NCI-H2196 (cell line): ENCODE measurements around the gene ANKHD1.

Experiments
- DNase-seq: peaks from one replicate; lab custom pipeline; 2025; ENCODE audit not compliant: unreplicated experiment; lab: John Stamatoyannopoulos, UW

Gene ANKHD1

GRCh38 chr5:140367256-140368013, 34.2 kb upstream of the ANKHD1 start:
- DNase-seq: no peak

- DNase-seq: no peak
These were observed 30.1 kb upstream of the ANKHD1 start for GRCh38 chr5:140371356-140372151.

GRCh38 chr5:140372971-140373487, 28.6 kb upstream of the ANKHD1 start:
- peak; percentile 77 for DNase-seq

GRCh38 chr5:140381351-140381750, 20.3 kb upstream of the ANKHD1 start:
- no peak for DNase-seq

GRCh38 chr5:140381972-140382371, 19.7 kb upstream of the ANKHD1 start:
- DNase-seq: no peak

- no peak for DNase-seq
These were observed 18.8 kb upstream of the ANKHD1 start for GRCh38 chr5:140382866-140383265.

- no peak for DNase-seq
These were observed 18.3 kb upstream of the ANKHD1 start for GRCh38 chr5:140383300-140383699.

GRCh38 chr5:140388052-140388451, 13.6 kb upstream of the ANKHD1 start:
- no peak for DNase-seq

GRCh38 chr5:140391312-140391711, 10.3 kb upstream of the ANKHD1 start:
- DNase-seq: no peak

GRCh38 chr5:140391732-140392131, 9.9 kb upstream of the ANKHD1 start:
- no peak for DNase-seq

- DNase-seq: no peak
These were observed 7.9 kb upstream of the ANKHD1 start for GRCh38 chr5:140393738-140394137.

GRCh38 chr5:140398379-140398811, 3.2 kb upstream of the ANKHD1 start:
- no peak for DNase-seq

GRCh38 chr5:140399979-140400729, 1.5 kb upstream of the ANKHD1 start:
- DNase-seq: no peak

GRCh38 chr5:140400730-140401361, 787 bp upstream of the ANKHD1 start:
- DNase-seq: peak; percentile 92

GRCh38 chr5:140402258-140403074, 833 bp downstream of the ANKHD1 start:
- DNase-seq: peak; percentile 42

- no peak for DNase-seq
These were observed 2.0 kb downstream of the ANKHD1 start for GRCh38 chr5:140403613-140404012.

- peak; percentile 53 for DNase-seq
These were observed 7.2 kb downstream of the ANKHD1 start for GRCh38 chr5:140408750-140409241.

- DNase-seq: no peak
These were observed 11.6 kb downstream of the ANKHD1 start for GRCh38 chr5:140413230-140413629.

- no peak for DNase-seq
These were observed 15.6 kb downstream of the ANKHD1 start for GRCh38 chr5:140417235-140417634.
